Testis (tissue), 2 donors: ENCODE data around the gene ALPL.

Experiments used
- CTCF ChIP-seq, 3 experiments: fragments of 450-650 bp in 2 of 3; fragments of 200-600 bp in 1 of 3; sonication (generic) in 1 of 3; IDR thresholded peaks; one replicate each; pipeline ENCODE4 v1.5.1; 2016 to 2019; ENCODE audit warnings: antibody characterized with exemption in 3 of 3, mild to moderate bottlenecking in 2 of 3, moderate library complexity in 1 of 3
- POLR2A ChIP-seq: fragments of 450-650 bp; IDR thresholded peaks from one replicate; pipeline ENCODE4 v1.6.1; 2017; ENCODE audit warnings: antibody characterized with exemption, mild to moderate bottlenecking, moderate library complexity

GRCh38 chr1:21623410-21623961 lies 114.3 kb downstream of the ALPL start:
- no peak for TF ChIP-seq POLR2A
- no peak for TF ChIP-seq CTCF (IDR thresholded peaks at IDR 0.05)
